Measurements from ENCODE around the gene RNASE8.
A peak's percentile ranks its signal among the peaks of the same experiment; 100 is the strongest.

RNASE8 gene

DNA sequence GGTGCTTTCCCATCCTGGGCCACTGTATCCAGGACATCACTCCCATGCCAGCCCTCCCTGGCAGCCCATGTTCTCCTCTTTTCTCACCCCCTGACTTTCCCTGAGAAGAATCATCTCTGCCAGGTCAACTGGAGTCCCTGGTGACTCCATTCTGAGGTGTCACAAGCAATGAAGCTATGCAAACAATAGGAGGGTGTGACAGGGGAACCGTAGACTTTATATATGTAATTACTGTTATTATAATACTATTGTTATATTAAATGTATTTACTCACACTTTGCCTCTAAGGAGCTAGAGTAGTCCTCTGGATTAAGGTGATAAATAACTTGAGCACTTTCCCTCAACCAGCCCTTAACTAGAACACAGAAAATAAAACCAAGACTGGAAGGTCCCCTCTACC is 31.6 kb downstream of the RNASE8 start:
- Mint-ChIP-seq H3K27me3 (no peaks in the 10 kb centered on the region), H3K9me3 (no peaks in the 10 kb centered on the region), H3K4me1 (peaks cover 27% of the 10 kb centered on the region), H3K4me3 (no peak overlapping the region), H3K27ac (no peak overlapping the region)
- no peak for ATAC-seq
- no peak for DNase-seq

- ATAC-seq (no peak), DNase-seq (no peak)
- Mint-ChIP-seq H3K4me1 (peaks cover 27% of the 10 kb centered on the region), H3K4me3 (no peak overlapping the region), H3K9me3 (no peaks in the 10 kb centered on the region), H3K27ac (no peak overlapping the region), H3K27me3 (no peaks in the 10 kb centered on the region)
These were observed 32.2 kb downstream of the RNASE8 start for GRCh38 chr14:21089877-21090193.

GRCh38 chr14:21090194-21090939 is 32.7 kb downstream of the RNASE8 start:
- H3K9me3 Mint-ChIP-seq: no peaks in the 10 kb centered on the region

DNA sequence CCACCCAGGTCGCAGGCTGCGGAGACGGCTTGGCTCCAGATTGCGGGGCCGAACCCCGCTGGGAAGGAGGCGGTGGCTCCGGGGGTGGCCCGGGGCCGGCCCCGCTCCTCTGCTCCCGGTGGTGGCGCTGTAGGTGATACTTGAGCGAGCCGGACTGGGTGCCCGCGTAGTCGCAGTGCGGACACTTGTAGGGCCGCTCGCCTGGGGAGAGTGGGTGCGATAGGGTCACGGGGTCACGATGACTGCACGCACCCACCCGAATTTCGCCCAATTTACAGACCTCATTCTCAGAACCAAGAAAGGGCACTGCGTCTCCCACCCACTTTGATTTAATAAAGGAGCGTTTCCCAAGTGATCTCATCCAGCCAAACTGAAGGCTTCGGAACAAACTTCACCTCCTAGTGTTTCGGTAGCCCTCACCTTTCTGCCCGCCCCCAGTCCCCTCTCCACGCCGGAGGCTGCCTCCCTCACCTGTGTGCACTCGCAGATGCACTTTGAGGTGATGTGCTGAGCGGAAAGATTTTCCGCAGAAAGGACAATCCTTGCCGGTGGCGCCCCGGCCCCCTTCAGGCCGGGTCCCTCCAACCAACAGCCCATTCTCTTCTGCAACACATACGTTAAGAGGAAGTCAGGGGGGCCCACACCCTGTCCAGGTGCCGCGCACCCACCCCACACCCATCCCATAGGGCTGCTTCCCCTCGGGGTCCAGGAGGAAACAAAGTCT is 33.5 kb downstream of the RNASE8 start:
- no peak overlapping the region for H3K4me3 Mint-ChIP-seq
- ATAC-seq (no peak), DNase-seq (no peak)
- no peaks in the 10 kb centered on the region for H3K9me3 Mint-ChIP-seq
- no peak overlapping the region for H3K27ac Mint-ChIP-seq
- peaks cover 27% of the 10 kb centered on the region for H3K4me1 Mint-ChIP-seq
- no peaks in the 10 kb centered on the region for H3K27me3 Mint-ChIP-seq

More at GRCh38 chr14:21090194-21090939, 32.7 kb downstream of the RNASE8 start:
- H3K27ac Mint-ChIP-seq: no peak overlapping the region
- ATAC-seq: peak; percentile 18
- no peak overlapping the region for H3K4me3 Mint-ChIP-seq
- H3K27me3 Mint-ChIP-seq: no peaks in the 10 kb centered on the region
- peaks cover 27% of the 10 kb centered on the region for H3K4me1 Mint-ChIP-seq
- DNase-seq: peak in 1 of 2 donors; percentile 42

GRCh38 chr14:21091821-21092272 is 34.2 kb downstream of the RNASE8 start:
- H3K27ac Mint-ChIP-seq: no peak overlapping the region

GRCh38 chr14:21092273-21093011 is 34.8 kb downstream of the RNASE8 start:
- peaks cover 23% of the 10 kb centered on the region for H3K4me1 Mint-ChIP-seq
- H3K4me3 Mint-ChIP-seq: no peak overlapping the region
- H3K9me3 Mint-ChIP-seq: no peaks in the 10 kb centered on the region
- H3K27ac Mint-ChIP-seq: no peak overlapping the region
- DNase-seq (peak; percentile 89 to 93), ATAC-seq (peak; percentile 83)
- H3K27me3 Mint-ChIP-seq: no peaks in the 10 kb centered on the region

More at GRCh38 chr14:21091821-21092272, 34.2 kb downstream of the RNASE8 start:
- peak; percentile 1 for ATAC-seq
- DNase-seq: no peak
- no peaks in the 10 kb centered on the region for H3K27me3 Mint-ChIP-seq
- no peaks in the 10 kb centered on the region for H3K9me3 Mint-ChIP-seq
- H3K4me3 Mint-ChIP-seq: no peak overlapping the region
- H3K4me1 Mint-ChIP-seq: peaks cover 23% of the 10 kb centered on the region

DNA sequence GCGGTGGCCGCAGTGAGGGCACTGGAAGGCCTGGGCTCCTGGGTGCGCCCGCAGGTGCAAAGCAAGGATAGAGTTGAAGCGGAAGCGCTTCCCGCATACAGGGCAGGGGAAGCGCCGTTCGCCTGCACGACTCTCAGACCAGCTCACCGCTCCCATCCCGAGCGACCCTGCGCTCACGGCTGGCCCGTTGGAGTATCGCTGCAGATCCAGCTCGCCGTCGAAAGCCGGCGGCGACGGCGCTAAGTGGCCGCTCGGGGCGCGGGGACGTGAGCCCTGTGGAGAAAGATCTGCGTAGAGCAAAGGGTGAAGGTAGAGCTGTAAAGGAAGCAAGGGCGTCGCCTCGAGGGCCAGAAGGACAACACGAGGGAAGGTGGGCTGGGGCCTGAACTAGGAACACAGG is 35.4 kb downstream of the RNASE8 start:
- ATAC-seq (no peak), DNase-seq (no peak)
- no peaks in the 10 kb centered on the region for H3K27me3 Mint-ChIP-seq
- H3K27ac Mint-ChIP-seq: no peak overlapping the region
- H3K9me3 Mint-ChIP-seq: no peaks in the 10 kb centered on the region
- peaks cover 19% of the 10 kb centered on the region for H3K4me1 Mint-ChIP-seq
- H3K4me3 Mint-ChIP-seq: no peak overlapping the region

- Mint-ChIP-seq H3K4me1 (peaks cover 21% of the 10 kb centered on the region), H3K4me3 (no peak overlapping the region), H3K27ac (no peak overlapping the region), H3K27me3 (no peaks in the 10 kb centered on the region), H3K9me3 (no peaks in the 10 kb centered on the region)
- ATAC-seq: no peak
- no peak for DNase-seq
These were observed 36.4 kb downstream of the RNASE8 start for GRCh38 chr14:21093769-21094681.

DNA sequence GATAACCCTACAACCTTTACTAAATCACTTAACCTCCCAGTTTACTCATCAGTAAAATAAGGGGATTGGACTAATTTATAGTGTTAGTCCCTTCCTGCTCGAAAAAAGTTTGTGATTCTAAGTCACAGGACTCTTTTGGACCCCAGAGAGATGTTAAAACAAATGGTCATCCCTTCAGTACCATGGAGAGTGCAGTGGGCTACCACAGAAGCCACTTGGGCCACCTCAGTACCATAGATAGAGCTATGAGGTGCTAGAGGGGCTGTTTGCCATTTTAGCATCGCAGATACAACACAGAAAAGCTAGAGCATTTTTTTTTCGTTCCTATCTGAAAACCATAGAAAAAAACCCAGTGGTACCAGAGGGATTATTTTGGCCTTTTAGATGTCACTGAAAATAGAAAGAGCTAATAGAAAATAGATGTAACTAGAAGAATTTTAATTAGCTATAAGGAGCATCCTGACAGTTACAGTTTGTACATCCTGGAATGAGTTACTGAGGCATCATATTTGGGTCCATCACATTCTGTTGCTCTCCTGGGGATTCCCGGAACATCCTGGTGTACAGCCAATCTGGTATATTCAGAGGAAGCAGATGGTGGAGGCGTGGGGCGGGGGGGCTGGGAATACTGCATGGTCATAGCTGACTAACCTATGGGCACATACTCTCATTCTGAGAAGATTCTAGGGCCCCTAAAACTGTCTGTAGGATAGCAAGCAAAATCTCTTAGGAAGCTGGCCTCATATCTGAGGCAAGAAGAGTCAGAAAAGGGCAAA is 38.0 kb downstream of the RNASE8 start:
- no peak for DNase-seq

DNA sequence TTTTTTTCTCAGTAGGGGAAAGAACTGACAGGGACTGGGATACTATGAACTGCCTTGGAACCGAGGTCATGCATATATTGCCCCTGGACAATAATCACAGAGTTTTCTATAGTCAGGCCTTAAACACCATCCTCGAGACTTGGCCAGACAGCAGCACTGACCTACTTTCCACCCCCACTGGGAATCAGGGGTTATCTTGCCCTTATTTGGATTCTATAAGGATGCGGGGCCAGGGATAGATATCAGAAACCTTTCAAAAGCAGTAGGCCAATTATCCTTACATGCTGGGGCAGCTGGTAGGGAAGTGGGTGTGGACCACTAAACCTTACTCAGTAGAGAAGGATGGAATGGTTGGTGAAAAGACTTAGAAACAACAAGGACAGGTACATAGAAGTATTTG is 38.8 kb downstream of the RNASE8 start:
- DNase-seq (no peak), ATAC-seq (no peak)
- Mint-ChIP-seq H3K27me3 (no peaks in the 10 kb centered on the region), H3K4me1 (peaks cover 27% of the 10 kb centered on the region), H3K27ac (no peak overlapping the region), H3K4me3 (no peak overlapping the region), H3K9me3 (no peaks in the 10 kb centered on the region)

More for the DNA sequence above, 38.0 kb downstream of the RNASE8 start:
- Mint-ChIP-seq H3K9me3 (no peaks in the 10 kb centered on the region), H3K27me3 (no peaks in the 10 kb centered on the region), H3K27ac (no peak overlapping the region), H3K4me3 (no peak overlapping the region), H3K4me1 (peaks cover 27% of the 10 kb centered on the region)
- ATAC-seq: no peak

- no peak for ATAC-seq
- Mint-ChIP-seq H3K27ac (peak overlapping the region; percentile 71 to 92), H3K4me3 (peak overlapping the region; percentile 81 to 83), H3K9me3 (no peaks in the 10 kb centered on the region), H3K27me3 (no peaks in the 10 kb centered on the region), H3K4me1 (peaks cover 34% of the 10 kb centered on the region)
- DNase-seq: no peak
These were observed 39.5 kb downstream of the RNASE8 start for GRCh38 chr14:21096978-21097635.

GRCh38 chr14:21097636-21098075 is 40.0 kb downstream of the RNASE8 start:
- peak overlapping the region; percentile 81 to 83 for H3K4me3 Mint-ChIP-seq
- H3K27me3 Mint-ChIP-seq: no peaks in the 10 kb centered on the region
- peaks cover 35% of the 10 kb centered on the region for H3K4me1 Mint-ChIP-seq
- peak; percentile 46 for ATAC-seq
- DNase-seq: no peak
- H3K9me3 Mint-ChIP-seq: no peaks in the 10 kb centered on the region
- H3K27ac Mint-ChIP-seq: peak overlapping the region; percentile 71 to 92

DNA sequence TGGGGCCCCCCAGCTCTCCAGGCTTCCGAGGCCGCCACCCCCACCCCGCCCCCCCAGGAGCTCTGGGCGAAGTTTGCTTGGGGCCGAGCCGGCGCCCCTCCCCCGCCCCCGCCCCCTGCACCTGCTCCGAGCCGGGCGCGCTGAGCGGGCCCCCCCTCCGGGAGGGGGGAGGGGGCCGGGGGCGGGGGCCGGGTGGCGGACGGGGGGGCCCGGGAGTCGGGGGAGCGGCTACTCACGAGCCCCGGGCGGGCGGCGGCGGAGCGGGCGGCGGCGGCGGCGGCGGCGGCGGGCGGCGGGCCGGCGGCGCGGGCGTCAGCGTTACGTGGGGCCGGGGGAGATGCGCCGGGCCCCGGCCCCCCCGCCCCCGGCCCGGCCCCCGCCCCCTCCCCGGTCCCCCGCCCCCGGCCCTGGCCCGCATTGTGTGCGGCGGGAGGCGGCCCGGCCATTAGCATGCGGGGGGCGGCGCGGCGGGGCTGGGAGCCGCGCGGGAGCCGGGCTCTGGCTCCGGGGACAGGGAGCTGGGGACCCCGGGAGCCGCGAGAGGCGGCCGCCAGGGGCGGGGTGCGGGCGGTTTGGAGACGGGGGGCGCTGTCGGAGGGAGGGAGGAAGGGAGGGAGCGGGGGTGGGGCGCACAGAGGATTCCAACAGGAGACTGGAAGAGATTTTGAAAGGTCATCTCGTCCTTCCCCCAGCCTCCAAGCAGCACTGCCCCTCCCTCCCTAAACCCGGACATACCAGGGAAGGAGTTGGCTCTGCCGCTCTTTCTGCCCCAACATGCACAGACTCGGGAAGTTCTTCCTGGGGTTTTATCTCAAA is 40.7 kb downstream of the RNASE8 start, which contains the start of gene ZNF219:
Gene ZNF219, minus strand, starts transcription at position 580 of the 816 bp plus-strand sequence. CDS start 5,064 bp downstream, outside the sequence.
- Mint-ChIP-seq H3K9me3 (no peaks in the 10 kb centered on the region), H3K27me3 (no peaks in the 10 kb centered on the region), H3K4me1 (peaks cover 36% of the 10 kb centered on the region), H3K4me3 (peak within 1 kb of the TSS; percentile 84 to 93), H3K27ac (peak within 1 kb of the TSS; percentile 71 to 92)
- ATAC-seq: peak; percentile 44
- DNase-seq: no peak
